HepG2 (cell line): Measurements from ENCODE around the gene FOLR3. TPM values are rescaled to one million over a fixed set of nuclear protein-coding genes. Genes with fewer than 3 reads are reported as not detected.

Experiments
- ASH2L ChIP-seq: fragments of 300-600, 200-600 bp; sonication (generic); IDR thresholded peaks from 2 replicates; pipeline ENCODE4 v1.7.0; 2017; ENCODE audit warnings: low read depth, mild to moderate bottlenecking, moderate library complexity, mixed read lengths, low read length; ENCODE audit not compliant: insufficient read length
- HNF1B ChIP-seq: sonication (generic); formaldehyde crosslinking; IDR thresholded peaks from 2 replicates; pipeline ENCODE4 v1.5.1; 2020; ENCODE audit warnings: mild to moderate bottlenecking, moderate library complexity, missing genetic modification reagents
- KDM1A ChIP-seq: IDR thresholded peaks from 2 replicates; pipeline ENCODE4 v1.6.1; 2016; ENCODE audit warnings: missing compliant biosample characterization
- KDM4B ChIP-seq: sonication (generic); formaldehyde crosslinking; IDR thresholded peaks from 2 replicates; pipeline ENCODE4 v1.4.0; 2020; ENCODE audit warnings: missing genetic modification reagents
- MXD4 ChIP-seq: IDR thresholded peaks from 2 replicates; pipeline ENCODE4 v1.6.1; 2016; ENCODE audit warnings: mild to moderate bottlenecking, missing biosample characterization, missing genetic modification reagents
- NFE2 ChIP-seq: sonication (generic); formaldehyde crosslinking; IDR thresholded peaks from 2 replicates; pipeline ENCODE4 v1.4.0; 2020; ENCODE audit warnings: missing genetic modification reagents
- PRDM10 ChIP-seq: sonication (generic); formaldehyde crosslinking; IDR thresholded peaks from 2 replicates; pipeline ENCODE4 v1.4.0; 2020; ENCODE audit warnings: low read depth, missing genetic modification reagents
- PREB ChIP-seq: sonication (generic); formaldehyde crosslinking; IDR thresholded peaks from 2 replicates; pipeline ENCODE4 v1.4.0; 2020; ENCODE audit warnings: missing genetic modification reagents
- RBFOX2 ChIP-seq: fragments of 200-400 bp; formaldehyde crosslinking; IDR thresholded peaks from 2 replicates; pipeline ENCODE4 v1.6.1; 2017; ENCODE audit warnings: low read depth, mild to moderate bottlenecking, low read length
- TBX2 ChIP-seq: sonication (generic); formaldehyde crosslinking; IDR thresholded peaks from 2 replicates; pipeline ENCODE4 v1.5.0; 2020; ENCODE audit warnings: missing genetic modification reagents, mild to moderate bottlenecking, borderline replicate concordance
- ZMAT5 ChIP-seq: sonication (generic); formaldehyde crosslinking; IDR thresholded peaks from 2 replicates; pipeline ENCODE4 v1.5.0; 2020; ENCODE audit warnings: mild to moderate bottlenecking, low read depth, missing genetic modification reagents, borderline replicate concordance
- ZNF10 ChIP-seq: sonication (generic); formaldehyde crosslinking; IDR thresholded peaks from 2 replicates; pipeline ENCODE4 v1.4.0; 2020; ENCODE audit warnings: mild to moderate bottlenecking, low read depth, missing genetic modification reagents, borderline replicate concordance
- ZNF281 ChIP-seq: sonication (generic); formaldehyde crosslinking; IDR thresholded peaks from 2 replicates; pipeline ENCODE4 v1.4.0; 2020; ENCODE audit warnings: missing genetic modification reagents, borderline replicate concordance
- ZNF326 ChIP-seq: sonication (generic); formaldehyde crosslinking; IDR thresholded peaks from 2 replicates; pipeline ENCODE4 v1.4.0; 2020; ENCODE audit warnings: missing genetic modification reagents, borderline replicate concordance
- ZNF556 ChIP-seq: sonication (generic); formaldehyde crosslinking; IDR thresholded peaks from 2 replicates; pipeline ENCODE4 v1.4.0; 2020; ENCODE audit warnings: mild to moderate bottlenecking, missing genetic modification reagents, borderline replicate concordance
- ZNF614 ChIP-seq: IDR thresholded peaks from 2 replicates; pipeline ENCODE4 v1.6.1; 2018; ENCODE audit warnings: missing biosample characterization, missing genetic modification reagents, inconsistent platforms, borderline replicate concordance
- ZNF800 ChIP-seq: sonication (generic); formaldehyde crosslinking; IDR thresholded peaks from 2 replicates; pipeline ENCODE4 v1.4.0; 2020; ENCODE audit warnings: missing genetic modification reagents
- polyA plus RNA-seq, 8 experiments: library from polyadenylated mRNA; depleted of rRNA in 3 of 8; stranded (reverse) in 7 of 8; unstranded in 1 of 8; fragments of >200 nt; fragmentation: Illumina TruSeq in 4 of 8; extraction: Trizol in 4 of 8; gene quantifications; 2 replicates each; pipeline versions ENCODE4 v1.2.1 to v1.2.3, GENCODE V29; 2011 to 2016; ENCODE audit warnings: low read depth in 4 of 8, missing spikeins in 1 of 8, mixed read lengths in 1 of 8; ENCODE audit not compliant: insufficient read depth in 1 of 8
- total RNA-seq, 5 experiments: library from RNA; depleted of rRNA; stranded (reverse); fragments of >200 nt; fragmentation: Illumina TruSeq; extraction: Trizol; gene quantifications; 2 replicates each; pipeline ENCODE4 v1.2.3, GENCODE V29; 2016; ENCODE audit warnings: low read depth in 1 of 5

The FOLR3 gene
- total and polyA plus RNA-seq, 2 of the 13 experiments (the other 11 are each of a cell fraction or from before 2014, with no cell fraction given): not detected

GRCh38 chr11:72091292-72091691 lies 44.2 kb upstream of the FOLR3 start (continued):
- TF ChIP-seq ZNF281 (CRISPR knock-in tag): peak; percentile 37; the same call in 1 of the 2 replicates
- TF ChIP-seq RBFOX2: no peak
- TF ChIP-seq KDM4B (CRISPR knock-in tag): no peak
- TF ChIP-seq PRDM10 (CRISPR knock-in tag): no peak
- TF ChIP-seq ZNF800 (CRISPR knock-in tag): no peak
- TF ChIP-seq KDM1A (CRISPR knock-in tag): no peak
- TF ChIP-seq NFE2 (CRISPR knock-in tag): no peak
- TF ChIP-seq TBX2 (CRISPR knock-in tag): peak; percentile 19; the same call in 1 of the 2 replicates
- no peak for TF ChIP-seq ZNF10 (CRISPR knock-in tag)
- no peak for TF ChIP-seq ASH2L
- no peak for TF ChIP-seq PREB (CRISPR knock-in tag)
- no peak for TF ChIP-seq ZNF326 (CRISPR knock-in tag)
- TF ChIP-seq MXD4 (CRISPR knock-in tag): no peak
- no peak for TF ChIP-seq ZMAT5 (CRISPR knock-in tag)
- 0 out of 2 replicates have a peak, but pooled peaks have one; percentile 42 for TF ChIP-seq HNF1B (CRISPR knock-in tag)
- no peak for TF ChIP-seq ZNF614 (CRISPR knock-in tag)
- TF ChIP-seq ZNF556 (CRISPR knock-in tag): no peak
- TF ChIP-seq, all 625 proteins: peak for 27
